GM20000 (cell line): ENCODE data around the gene NCK2.

Experiments used
- DNase-seq: peaks from one replicate; pipeline ENCODE4 v3.0.0; 2012; ENCODE audit warnings: low spot score
- TF ChIP-seq, protein P1 (sequence below): IDR thresholded peaks from 2 replicates; pipeline ENCODE4 v1.5.1; 2012; ENCODE audit warnings: mild to moderate bottlenecking, control low read depth; ENCODE audit errors: extremely low read depth, missing control alignments

Gene NCK2

DNA sequence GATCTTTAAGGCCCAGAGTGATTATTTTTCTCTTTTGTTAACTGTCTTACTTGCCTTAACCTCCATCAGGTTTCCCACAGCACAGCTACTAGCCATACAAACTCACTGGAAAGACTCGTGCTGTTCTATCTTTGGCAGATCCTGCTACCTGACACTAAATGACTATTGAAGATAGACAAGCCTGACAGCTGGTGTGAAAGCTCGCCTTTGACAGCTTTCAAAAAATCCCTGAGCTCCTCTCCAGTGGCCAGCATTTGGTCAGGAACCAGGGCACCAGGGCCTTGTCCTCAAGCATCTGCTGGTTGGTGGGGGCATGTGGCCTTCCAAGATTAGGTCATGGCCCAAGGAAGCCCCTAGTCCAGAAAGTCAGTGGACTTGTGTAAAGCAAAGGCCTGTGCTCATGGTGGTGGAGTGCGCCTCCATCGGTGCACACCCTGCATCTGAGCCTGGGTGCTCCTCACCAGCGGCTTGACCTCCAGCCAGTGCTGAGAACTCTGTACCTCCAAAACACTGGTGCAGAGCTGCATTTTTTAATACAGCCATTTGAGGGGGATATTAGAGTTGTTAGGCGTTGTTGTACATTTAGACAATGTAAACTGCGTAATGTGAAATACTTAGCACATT is 158.5 kb downstream of the NCK2 start:
- TF ChIP-seq, protein P1, sequence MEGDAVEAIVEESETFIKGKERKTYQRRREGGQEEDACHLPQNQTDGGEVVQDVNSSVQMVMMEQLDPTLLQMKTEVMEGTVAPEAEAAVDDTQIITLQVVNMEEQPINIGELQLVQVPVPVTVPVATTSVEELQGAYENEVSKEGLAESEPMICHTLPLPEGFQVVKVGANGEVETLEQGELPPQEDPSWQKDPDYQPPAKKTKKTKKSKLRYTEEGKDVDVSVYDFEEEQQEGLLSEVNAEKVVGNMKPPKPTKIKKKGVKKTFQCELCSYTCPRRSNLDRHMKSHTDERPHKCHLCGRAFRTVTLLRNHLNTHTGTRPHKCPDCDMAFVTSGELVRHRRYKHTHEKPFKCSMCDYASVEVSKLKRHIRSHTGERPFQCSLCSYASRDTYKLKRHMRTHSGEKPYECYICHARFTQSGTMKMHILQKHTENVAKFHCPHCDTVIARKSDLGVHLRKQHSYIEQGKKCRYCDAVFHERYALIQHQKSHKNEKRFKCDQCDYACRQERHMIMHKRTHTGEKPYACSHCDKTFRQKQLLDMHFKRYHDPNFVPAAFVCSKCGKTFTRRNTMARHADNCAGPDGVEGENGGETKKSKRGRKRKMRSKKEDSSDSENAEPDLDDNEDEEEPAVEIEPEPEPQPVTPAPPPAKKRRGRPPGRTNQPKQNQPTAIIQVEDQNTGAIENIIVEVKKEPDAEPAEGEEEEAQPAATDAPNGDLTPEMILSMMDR: no peak
- no peak for DNase-seq

DNA sequence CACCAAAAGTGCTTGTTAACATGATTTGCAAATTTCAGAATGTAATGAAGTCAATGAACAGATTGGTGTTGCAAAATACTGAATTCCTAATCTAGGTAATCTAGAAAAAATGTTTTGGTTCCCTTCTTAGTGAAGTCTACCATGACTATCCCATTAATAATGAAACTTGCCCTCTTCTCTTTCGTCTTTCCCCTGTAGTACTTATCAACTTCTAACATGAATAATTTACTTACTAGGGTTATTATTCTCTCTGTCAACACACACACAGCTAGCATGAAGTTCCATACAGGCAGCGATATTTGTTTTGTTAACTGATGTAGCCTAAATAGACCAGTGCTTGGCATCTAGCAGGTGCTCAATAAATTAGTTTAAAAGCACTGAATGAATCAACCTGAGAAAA is 160.2 kb downstream of the NCK2 start:
- TF ChIP-seq, protein P1: no peak
- DNase-seq: peak; percentile 74

DNA sequence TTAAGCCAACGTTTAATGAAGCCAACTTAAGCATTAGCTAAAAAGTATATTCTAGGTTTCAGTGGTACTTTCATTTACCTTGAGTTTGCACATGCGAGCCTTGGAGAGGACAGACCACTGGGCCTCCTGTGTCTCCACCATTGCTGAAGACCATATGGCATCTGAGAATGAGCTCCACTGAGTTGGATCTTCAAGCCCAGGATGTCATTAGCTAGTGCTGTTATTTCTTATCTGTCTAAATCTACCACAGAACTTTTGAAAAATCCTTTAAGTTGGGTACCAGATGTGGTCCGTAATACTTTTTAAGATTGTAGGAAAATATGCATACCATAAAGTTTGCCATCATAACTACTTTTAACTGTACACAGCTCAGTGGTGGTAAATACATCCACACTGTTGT is 161.8 kb downstream of the NCK2 start:
- DNase-seq: no peak
- TF ChIP-seq, protein P1: no peak

DNA sequence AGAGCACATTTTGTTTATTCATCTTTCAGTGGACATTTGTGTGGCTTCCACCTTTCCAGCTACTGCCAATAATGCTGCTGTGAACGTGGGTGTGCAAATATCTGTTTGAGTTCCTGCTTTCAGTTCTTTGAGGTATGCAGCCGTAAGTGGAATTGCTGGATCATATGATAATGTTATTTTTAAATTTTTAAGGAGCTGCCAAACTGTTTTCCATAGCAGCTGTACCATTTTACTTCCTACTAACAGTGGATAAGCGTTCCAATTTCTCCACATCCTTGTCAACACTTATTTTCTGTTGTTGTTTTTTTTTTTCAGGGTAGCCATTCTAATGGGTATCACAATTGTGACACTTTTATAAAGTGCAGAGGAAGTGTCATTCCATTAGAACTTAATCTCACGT is 162.5 kb downstream of the NCK2 start:
- TF ChIP-seq, protein P1: no peak
- DNase-seq: no peak

DNA sequence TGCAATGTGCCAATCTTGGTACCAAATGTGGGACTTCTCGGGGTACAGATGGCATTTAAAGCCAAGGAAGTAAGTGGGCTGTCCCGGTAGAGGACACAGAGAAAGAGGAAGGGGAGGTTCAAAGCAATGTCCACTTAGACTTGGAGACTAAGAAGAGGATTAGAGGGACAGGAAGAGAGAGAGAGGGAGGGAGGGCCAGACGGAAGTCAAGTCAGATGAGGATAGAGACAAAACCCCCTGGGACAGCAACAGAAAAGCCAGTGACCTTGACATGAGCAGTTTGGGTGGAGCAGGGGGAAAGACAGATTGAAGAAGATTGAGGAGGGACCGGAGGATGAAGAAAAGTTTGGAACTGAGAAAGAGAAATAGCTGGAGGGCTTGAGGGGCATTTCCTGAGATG is 164.5 kb downstream of the NCK2 start:
- DNase-seq: no peak
- TF ChIP-seq, protein P1: no peak

DNA sequence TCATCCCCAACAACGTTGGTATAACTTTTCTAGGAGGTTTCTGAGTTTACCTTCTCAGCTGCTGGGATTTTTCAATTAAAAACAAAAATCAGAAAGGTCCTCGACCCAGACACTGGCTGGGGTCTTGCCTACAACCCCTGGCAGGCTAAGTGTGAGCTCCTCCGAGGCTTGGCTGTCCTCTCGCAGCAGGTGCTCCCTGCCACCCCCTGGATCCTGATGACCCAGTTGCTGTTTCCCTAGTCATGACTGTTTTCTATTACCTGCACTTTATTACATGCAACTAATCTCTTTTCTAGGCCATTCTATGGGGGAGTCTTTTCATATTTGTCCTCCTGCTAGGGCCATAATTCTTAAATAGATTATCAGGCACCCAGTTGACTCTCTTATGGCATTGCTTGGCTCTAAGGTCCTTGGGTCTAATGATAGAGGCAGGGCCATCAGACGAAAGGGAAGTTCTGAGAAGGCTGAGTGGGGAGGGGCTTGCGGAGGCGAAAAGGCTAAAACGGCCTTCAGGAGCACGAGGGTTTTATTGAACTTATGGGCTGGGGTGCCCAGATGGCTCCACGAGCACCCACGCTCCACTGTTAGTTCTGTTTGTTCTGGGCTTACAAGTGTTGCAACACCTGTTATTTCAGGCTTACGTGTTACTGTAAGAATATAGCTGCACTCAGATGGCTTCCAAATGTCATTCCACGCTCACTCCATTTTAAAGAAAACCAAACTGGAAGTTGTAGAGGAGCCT is 166.0 kb downstream of the NCK2 start:
- no peak for DNase-seq

DNA sequence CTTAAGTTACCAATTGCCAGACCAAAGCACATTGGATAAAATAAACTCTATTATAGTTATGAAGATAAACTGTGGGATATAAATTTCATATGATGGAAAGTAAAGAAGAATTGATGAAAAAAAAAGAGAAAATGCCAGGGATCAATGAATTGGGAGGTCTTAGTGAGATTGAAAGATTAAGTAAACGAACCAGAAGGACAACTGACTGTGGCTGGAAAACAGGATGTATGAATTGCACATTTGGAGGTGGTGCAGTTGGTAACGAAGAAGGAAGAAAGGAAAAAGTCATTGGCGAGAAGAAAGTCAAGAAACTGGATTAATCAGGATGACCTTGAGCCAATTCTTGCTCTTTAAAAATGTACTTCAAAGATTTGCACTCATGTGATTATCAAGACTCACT is 166.7 kb downstream of the NCK2 start:
- DNase-seq: no peak
- TF ChIP-seq, protein P1: no peak

More for the DNA sequence above, 166.0 kb downstream of the NCK2 start:
- TF ChIP-seq, protein P1: no peak
